ENCODE results near the gene NFATC2IP. TPM values are rescaled to one million over a fixed set of nuclear protein-coding genes. Genes with fewer than 3 reads are reported as not detected.
"Not testable (repeated sequence)": the region's sequence is repeated elsewhere in the genome, so short reads cannot be mapped to it uniquely, and the experiment has no call there.

The NFATC2IP gene
- total RNA-seq, 1 donor from 2014 or later = 20.8 TPM

DNA sequence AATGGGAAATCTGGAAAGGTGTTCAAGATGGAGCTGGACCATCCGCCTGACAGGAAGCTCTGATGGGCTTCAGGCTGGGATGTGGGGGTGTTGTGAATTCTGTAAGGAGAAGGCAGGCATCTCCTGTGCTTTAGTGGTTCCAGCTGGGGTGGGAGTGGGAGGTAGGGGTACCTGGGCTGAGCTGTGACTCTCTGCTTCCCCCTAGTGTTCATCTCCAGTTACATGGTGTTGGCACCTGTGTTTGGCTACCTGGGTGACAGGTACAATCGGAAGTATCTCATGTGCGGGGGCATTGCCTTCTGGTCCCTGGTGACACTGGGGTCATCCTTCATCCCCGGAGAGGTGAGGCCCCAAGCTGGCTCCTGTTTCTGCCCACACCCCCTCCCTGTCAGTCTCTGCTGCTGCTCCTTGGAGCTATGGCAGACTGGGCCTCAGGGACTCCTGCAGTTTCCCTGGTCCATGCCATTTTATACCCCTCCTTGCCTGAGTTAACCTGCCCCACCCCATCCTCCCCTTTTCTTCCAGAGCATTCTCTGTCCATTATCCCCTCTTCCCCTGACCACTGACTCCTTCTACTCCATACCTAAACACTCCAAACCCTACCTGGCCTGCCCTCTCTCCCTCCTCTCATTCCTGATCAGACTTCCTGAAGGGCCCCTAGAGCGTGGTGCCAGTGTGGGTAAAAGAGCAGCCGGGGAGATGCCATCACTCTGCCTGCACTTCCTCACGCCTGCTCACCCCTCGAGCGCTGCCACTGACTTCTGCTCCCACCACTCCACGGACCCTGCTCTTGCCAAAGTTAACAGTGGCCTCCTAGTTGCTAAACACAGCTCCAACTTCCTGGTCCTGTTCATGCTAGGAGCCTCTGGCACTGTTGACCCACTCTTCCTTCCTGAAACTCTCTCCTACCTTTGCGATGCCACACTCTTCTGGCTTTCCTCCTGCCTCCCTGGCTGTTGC lies 27.2 kb downstream of the NFATC2IP start:
- TF ChIP-seq, protein P1, sequence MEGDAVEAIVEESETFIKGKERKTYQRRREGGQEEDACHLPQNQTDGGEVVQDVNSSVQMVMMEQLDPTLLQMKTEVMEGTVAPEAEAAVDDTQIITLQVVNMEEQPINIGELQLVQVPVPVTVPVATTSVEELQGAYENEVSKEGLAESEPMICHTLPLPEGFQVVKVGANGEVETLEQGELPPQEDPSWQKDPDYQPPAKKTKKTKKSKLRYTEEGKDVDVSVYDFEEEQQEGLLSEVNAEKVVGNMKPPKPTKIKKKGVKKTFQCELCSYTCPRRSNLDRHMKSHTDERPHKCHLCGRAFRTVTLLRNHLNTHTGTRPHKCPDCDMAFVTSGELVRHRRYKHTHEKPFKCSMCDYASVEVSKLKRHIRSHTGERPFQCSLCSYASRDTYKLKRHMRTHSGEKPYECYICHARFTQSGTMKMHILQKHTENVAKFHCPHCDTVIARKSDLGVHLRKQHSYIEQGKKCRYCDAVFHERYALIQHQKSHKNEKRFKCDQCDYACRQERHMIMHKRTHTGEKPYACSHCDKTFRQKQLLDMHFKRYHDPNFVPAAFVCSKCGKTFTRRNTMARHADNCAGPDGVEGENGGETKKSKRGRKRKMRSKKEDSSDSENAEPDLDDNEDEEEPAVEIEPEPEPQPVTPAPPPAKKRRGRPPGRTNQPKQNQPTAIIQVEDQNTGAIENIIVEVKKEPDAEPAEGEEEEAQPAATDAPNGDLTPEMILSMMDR (IDR thresholded peaks at IDR 0.05; ENCODE audit: insufficient read depth, low read length, poor library complexity, severe bottlenecking) = peak; percentile 68
- no peaks in the 10 kb centered on the region for H3K27me3 ChIP-seq (ENCODE audit: control insufficient read depth, insufficient read depth, low read length)
- no peak for DNase-seq (ENCODE audit: low read depth)

DNA sequence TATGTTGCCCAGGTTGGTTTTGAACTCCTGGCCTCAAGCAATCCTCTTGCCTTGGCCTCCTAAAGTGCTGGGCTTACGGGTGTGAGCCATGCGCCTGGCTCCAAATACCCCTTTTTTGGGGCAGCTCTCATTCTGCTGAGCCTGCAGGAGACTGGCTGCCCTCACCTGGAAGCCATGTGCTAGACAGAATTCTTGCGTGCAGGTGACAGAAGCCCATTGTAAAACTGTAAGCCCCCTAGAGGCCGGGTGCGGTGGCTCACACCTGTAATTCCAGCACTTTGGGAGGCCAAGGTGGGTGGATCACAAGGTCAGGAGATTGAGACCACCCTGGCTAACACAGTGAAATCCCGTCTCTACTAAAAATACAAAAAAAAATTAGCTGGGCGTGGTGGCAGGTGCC lies 29.6 kb downstream of the NFATC2IP start:
- H3K27me3 ChIP-seq (ENCODE audit: control insufficient read depth, insufficient read depth, low read length); H3K4me3 ChIP-seq (ENCODE audit: low read depth, low read length); H3K36me3 ChIP-seq (ENCODE audit: control insufficient read depth, insufficient read depth, low read length); DNase-seq (ENCODE audit: low read depth): not testable (repeated sequence)

More for the DNA sequence above, 27.2 kb downstream of the NFATC2IP start:
- Histone ChIP-seq H3K36me3 (ENCODE audit: control insufficient read depth, insufficient read depth, low read length) (peaks cover 7% of the 10 kb centered on the region), H3K4me3 (ENCODE audit: low read depth, low read length) (no peak overlapping the region)

DNA sequence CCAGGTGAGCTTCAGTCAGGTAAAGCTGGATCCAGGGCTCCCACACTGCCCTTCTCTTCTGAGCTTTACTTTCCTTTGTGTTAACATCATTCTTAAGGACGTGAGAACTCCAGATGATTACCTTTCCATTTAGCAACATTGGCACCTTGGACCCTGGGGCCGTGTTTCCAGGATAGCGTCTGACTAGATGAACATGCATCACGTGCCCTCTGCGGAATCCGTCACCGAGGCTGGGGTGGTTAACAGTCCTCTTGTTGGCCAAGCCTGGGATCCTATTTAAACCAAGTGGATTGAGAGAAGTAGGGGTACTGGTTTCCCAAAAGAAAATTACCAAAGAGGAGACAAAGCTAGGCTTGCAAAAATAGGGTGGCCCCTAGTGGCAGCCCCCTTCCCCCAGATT lies 30.2 kb downstream of the NFATC2IP start:
- DNase-seq (ENCODE audit: low read depth) = no peak
- TF ChIP-seq, protein P1 (IDR thresholded peaks at IDR 0.05; ENCODE audit: insufficient read depth, low read length, poor library complexity, severe bottlenecking) = no peak
- Histone ChIP-seq H3K4me3 (ENCODE audit: low read depth, low read length) (no peak overlapping the region), H3K27me3 (ENCODE audit: control insufficient read depth, insufficient read depth, low read length) (no peaks in the 10 kb centered on the region), H3K36me3 (ENCODE audit: control insufficient read depth, insufficient read depth, low read length) (peaks cover 8% of the 10 kb centered on the region)

DNA sequence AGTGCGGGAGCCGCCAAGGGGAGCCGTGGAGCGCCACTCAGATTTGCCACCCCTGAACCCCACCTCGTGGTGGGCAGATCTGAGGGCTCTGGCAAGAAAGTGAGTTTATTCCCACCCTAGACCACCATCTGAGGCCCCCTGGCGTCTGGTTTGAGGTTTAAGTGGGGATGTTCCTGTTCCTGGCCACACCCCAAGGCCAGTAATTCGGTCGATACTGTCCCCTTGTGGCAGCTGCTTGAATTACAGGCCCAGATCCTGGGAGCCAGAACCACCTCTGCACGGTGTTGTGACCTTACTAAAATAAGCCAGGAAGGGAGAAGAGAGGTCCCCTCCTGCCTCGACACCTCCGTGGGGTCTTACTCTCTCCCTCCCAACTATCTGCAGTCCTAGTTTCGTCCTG lies 30.8 kb downstream of the NFATC2IP start:
- Histone ChIP-seq H3K36me3 (ENCODE audit: control insufficient read depth, insufficient read depth, low read length) (peaks cover 9% of the 10 kb centered on the region), H3K27me3 (ENCODE audit: control insufficient read depth, insufficient read depth, low read length) (no peaks in the 10 kb centered on the region), H3K4me3 (ENCODE audit: low read depth, low read length) (no peak overlapping the region)
- no peak for DNase-seq (ENCODE audit: low read depth)
- TF ChIP-seq, protein P1 (IDR thresholded peaks at IDR 0.05; ENCODE audit: insufficient read depth, low read length, poor library complexity, severe bottlenecking) = peak; percentile 64

DNA sequence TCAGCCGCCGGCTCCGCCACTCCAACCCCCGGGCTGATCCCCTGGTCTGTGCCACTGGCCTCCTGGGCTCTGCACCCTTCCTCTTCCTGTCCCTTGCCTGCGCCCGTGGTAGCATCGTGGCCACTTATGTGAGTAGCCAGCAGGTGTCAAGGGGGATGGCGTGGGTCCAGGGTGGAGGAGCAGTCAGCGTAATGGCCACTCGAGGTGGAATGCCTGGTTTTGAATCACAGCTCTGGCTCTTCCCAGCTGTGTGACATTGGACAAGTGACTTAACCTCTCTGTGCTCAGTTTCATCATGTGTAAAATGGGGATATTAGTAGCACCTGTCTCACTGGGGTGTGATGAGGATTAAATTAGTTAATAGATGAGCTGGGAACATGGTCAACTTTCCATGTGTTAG lies 31.7 kb downstream of the NFATC2IP start:
- H3K27me3 ChIP-seq (ENCODE audit: control insufficient read depth, insufficient read depth, low read length) = no peaks in the 10 kb centered on the region
- peaks cover 10% of the 10 kb centered on the region for H3K36me3 ChIP-seq (ENCODE audit: control insufficient read depth, insufficient read depth, low read length)

DNA sequence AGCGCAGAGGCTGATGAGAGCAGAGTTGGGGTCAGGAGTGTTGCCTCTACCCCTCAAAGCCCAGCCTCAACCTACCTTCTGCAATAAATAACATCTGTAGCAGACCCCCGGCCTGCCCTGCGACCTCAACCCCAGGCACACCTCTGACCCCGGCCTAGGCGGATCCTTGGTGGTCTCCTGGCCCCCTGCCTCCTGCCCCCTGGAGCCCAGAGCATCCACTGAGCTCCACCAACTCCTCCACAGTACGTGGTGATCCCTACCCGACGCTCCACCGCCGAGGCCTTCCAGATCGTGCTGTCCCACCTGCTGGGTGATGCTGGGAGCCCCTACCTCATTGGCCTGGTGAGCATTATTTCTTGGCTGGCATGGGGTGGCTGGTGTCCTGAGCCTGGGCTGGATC lies 32.2 kb downstream of the NFATC2IP start:
- Histone ChIP-seq H3K27me3 (ENCODE audit: control insufficient read depth, insufficient read depth, low read length) (no peaks in the 10 kb centered on the region), H3K4me3 (ENCODE audit: low read depth, low read length) (no peak overlapping the region), H3K36me3 (ENCODE audit: control insufficient read depth, insufficient read depth, low read length) (peaks cover 10% of the 10 kb centered on the region)
- TF ChIP-seq, protein P1 (IDR thresholded peaks at IDR 0.05; ENCODE audit: insufficient read depth, low read length, poor library complexity, severe bottlenecking) = no peak
- no peak for DNase-seq (ENCODE audit: low read depth)

More for the DNA sequence above, 31.7 kb downstream of the NFATC2IP start:
- DNase-seq (ENCODE audit: low read depth) = no peak
- H3K4me3 ChIP-seq (ENCODE audit: low read depth, low read length) = no peak overlapping the region
- TF ChIP-seq, protein P1 (IDR thresholded peaks at IDR 0.05; ENCODE audit: insufficient read depth, low read length, poor library complexity, severe bottlenecking) = no peak
